Measurements from ENCODE around the gene HMGCS2.

Gene HMGCS2

DNA sequence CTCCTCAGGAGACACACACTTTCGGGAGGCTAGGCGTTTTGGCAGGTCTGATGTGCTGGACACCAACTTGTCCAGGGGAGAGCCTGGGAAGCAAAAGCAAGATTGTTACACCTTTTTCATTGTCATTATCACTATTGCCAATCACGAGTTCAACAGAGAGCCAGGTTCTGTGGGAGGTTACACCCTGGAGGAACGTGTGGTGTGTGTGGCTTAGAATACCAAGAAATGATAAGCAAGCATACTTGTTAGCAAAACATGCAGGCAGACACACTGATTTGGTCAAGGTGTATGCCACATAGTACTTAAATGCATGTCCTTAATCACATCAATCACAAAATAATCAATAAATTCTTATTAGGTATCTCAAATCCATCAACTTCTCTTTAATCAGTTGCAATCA lies 16.1 kb downstream of the HMGCS2 start:
- DNase-seq = no peak

DNA sequence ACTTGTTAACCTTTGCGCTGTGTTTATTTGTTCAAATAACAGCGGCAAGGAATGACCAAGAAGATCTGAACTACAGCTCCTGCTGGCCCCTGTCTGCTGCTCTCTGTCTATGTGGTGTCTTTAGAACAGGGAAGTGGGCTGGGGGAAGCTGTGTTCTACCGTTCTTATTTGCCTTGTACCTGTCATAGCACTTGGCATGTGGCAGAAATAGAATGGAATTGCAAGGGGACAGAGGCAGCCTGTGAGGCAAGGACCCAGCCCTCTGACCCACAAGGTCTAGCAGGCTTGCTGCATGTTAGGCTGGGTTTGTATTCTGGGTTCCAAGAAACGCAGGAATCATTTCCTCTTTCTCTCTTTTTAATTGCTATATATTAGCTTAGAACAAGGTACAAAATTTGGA lies 20.7 kb downstream of the HMGCS2 start:
- no peak for DNase-seq

GRCh38 chr1:119747451-119747850 lies 21.3 kb downstream of the HMGCS2 start:
- no peak for DNase-seq

GRCh38 chr1:119745034-119745433 lies 23.7 kb downstream of the HMGCS2 start:
- no peak for DNase-seq

GRCh38 chr1:119744598-119744942 lies 24.1 kb downstream of the HMGCS2 start:
- DNase-seq = no peak

DNA sequence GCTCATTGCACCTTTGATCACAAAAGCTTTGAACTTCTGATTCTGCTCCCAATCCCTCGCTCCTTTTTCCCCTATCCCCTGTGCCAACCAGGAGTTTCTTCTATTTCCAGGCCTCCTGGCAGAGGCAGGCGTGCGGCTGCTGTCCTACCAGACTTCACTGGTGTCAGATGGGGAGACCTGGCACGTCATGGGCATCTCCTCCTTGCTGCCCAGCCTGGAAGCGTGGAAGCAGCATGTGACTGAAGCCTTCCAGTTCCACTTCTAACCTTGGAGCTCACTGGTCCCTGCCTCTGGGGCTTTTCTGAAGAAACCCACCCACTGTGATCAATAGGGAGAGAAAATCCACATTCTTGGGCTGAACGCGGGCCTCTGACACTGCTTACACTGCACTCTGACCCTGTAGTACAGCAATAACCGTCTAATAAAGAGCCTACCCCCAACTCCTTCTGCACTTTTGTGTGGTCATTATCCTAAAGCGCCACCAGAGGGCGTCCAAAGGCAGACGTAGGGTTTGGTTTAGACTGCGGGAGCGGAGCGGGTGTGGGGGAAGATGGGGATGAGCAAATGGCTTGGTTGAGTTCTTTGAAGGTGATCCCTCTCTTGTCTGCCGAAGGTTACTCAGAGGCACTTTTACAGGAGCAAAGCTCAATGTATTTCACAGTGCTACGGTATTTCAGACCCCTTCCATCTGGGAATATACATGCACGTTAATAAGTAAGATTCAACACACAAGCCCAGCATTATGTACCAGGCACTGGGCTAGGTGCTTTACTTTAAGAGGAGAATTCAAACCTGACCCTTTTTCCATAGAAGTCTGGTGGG lies 24.7 kb downstream of the HMGCS2 start:
- DNase-seq = no peak

GRCh38 chr1:119743308-119743707 lies 25.4 kb downstream of the HMGCS2 start:
- no peak for DNase-seq

GRCh38 chr1:119742677-119743076 lies 26.0 kb downstream of the HMGCS2 start:
- no peak for DNase-seq

DNA sequence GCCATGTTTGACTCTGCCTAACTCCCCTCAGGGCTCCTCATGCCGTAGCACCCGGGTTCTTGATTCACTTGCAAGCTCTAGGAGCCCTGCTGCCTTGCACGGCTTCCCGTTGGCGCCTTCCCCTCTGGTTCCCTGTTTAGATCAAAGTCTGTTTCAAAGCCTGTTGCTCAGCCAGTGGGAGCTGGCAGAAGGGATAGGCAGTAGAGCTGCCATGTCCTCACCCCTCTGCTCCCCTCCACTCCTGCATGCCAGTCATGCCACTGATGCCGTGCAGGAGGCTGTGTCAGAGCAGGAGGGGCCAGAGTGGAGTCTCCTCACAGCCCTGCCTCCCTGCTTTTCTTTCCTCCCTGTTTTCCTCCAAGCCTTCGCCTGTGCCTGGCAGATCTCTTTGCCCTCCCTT lies 26.5 kb downstream of the HMGCS2 start:
- DNase-seq = no peak

GRCh38 chr1:119740896-119741780 lies 27.6 kb downstream of the HMGCS2 start:
- no peak for DNase-seq

DNA sequence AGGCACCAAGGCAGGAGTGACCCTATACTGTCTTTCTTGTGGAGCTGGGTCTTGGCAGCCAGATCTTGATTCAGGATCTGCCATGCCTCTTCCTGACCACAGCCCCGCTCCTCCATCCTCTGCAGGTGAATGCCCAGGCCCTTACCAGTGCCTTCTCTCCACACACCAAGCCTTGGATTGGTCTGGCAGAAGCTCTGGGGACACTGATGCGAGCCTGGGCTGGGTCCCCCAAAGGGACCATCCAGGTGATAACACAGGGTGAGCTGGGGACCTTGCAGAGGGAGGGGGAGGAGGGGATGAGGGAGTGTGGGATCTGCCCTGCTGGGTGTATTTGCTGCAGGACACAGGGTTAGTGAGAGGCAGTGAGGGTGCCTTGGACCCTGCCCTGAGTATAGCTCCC lies 28.4 kb downstream of the HMGCS2 start:
- no peak for DNase-seq

DNA sequence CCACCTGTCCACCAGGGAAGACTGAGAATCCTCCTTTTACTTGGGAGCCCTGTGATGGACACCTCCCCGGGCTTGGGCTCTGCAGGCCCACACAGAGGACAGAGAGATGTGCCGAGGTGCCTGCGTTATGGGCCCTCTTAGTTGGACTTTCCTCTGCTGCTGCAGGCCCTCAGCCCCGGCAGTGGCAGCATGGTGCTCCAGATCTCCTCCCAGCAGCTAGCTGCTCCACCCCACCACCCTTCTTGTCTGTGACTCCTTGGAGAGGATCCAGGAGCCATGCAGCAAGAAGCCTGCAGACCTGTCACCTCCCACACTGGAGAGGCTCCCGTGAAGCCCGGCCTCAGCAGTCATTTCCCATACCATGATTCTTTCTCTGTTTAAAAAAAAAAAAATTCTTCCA lies 29.6 kb downstream of the HMGCS2 start:
- no peak for DNase-seq

DNA sequence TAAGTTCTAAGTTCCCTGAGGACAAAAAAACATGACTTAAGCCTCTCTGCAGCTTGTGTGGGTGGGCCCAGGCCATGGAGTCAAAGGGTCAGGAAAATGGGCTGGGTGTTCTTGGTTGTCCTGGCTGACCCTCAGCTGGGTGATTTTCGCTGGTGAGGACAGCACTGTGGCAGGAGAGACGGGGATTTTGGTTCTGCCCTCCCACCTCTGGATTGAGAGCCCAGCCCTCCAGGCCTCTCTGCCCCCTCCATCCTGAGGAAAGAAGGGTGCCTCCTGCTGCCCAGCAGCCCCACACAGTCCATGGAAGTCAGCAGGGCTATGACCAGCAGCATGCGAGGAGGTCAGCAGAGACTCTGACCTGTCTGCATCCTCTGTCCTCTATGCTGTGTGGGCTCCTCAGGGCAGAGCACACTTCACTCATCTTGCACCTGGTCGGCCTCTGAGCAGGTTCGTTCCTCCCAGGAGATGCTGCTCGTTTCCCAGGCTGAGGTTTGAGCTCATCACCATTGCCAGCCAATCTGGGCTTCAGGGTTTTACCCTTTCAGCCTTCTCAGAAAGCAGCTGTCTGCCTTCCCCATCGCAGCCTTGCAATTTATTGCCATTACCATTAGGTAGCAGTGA lies 30.5 kb downstream of the HMGCS2 start:
- DNase-seq = no peak

DNA sequence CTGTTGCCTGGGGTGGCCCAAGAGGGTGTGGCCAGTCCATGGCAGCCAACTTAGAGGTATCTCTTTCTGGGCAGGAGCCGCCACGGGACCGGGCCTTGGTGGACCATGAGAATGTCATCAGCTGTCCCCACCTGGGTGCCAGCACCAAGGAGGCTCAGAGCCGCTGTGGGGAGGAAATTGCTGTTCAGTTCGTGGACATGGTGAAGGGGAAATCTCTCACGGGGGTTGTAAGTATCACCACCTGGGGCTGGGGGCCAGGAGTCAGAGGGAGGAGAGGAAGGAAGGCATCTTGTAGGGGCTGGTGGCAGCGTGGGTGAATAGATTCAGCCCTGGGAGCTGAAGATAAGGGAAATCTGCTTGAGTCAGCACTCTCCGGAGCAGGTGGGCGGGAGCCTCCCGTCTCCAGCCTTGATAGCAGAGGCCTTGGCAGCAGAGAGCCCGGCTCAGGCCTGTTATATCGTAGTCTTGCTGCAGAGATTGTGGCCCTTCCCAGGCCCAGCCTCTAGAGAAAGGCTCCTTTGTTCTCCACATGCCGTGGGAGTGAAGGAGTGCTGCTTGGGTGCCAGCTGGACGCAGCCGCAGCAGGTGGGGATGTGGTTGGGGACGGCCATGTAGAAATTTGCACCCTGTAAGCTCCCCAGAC lies 31.5 kb downstream of the HMGCS2 start:
- no peak for DNase-seq

GRCh38 chr1:119736649-119737039 lies 32.1 kb downstream of the HMGCS2 start:
- DNase-seq = no peak

DNA sequence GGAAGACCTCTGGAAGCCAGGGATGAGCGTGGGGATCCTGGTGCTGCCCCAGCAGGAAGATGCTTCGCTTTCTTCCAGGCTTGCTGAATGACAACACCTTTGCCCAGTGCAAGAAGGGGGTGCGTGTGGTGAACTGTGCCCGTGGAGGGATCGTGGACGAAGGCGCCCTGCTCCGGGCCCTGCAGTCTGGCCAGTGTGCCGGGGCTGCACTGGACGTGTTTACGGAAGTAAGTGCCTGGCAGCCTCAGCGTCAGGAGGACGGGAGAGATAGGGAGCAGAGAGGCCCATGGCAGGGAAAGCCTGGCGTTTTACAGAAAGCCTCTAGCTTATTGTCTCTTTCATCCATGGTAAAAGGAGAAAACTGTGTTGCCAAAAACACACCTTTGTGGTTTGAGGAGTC lies 33.5 kb downstream of the HMGCS2 start:
- no peak for DNase-seq

- no peak for DNase-seq
These were observed 35.0 kb downstream of the HMGCS2 start for GRCh38 chr1:119733754-119734153.

GRCh38 chr1:119732465-119733168 lies 36.1 kb downstream of the HMGCS2 start:
- DNase-seq = no peak

DNA sequence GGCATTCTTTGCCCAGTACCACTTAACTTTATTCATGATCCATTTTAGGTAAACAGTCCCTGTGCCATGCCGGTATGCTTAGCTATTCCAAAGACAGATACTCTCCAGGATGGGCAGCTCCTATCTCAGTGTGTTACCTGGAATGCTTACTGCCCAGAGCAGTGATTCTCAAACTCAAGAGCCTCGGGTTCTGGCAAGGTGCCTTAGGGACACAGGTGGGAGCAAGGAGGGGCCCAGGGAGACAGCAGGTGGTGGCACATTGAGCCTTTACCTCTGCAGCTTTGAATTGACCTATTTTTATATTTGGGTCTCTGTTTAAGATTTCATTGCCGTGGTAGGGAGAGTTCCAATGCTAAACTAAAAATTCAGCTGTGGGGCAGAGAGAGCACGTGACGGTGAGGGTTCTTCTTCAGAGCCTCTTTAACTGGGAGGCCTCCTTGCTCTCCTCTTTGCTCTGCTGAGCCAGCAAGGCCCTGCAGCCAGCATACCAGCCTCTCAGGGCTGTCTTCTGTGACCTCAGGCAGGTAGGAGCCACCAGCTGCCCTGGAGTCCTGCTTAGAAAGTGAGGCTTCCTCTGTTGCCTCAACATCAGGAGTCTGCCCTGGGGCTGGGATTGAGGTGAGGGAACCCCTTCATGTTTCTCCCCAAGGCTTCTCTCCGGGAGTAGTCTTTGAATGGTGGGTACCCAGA lies 36.8 kb downstream of the HMGCS2 start:
- DNase-seq = no peak

GRCh38 chr1:119731060-119731459 lies 37.6 kb downstream of the HMGCS2 start:
- no peak for DNase-seq

DNA sequence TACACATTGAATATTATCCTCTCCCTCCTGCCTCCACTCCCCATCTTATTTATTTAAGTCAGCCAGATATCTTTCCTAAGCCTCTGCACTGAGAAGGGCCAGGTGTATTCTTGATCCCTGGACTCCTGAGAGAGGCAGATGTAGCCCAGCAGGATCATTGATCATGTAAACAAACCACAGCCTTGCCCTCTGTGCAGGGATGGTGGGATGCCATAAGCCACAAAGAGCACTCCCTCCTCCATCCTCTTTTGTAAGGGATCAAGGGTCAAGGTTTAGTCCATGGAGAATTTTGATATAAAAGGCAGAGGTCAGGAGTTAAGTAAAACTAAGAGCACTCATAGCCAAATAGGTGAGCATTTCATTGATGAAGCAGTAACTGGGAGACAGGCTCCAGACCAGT lies 39.7 kb downstream of the HMGCS2 start:
- no peak for DNase-seq

DNA sequence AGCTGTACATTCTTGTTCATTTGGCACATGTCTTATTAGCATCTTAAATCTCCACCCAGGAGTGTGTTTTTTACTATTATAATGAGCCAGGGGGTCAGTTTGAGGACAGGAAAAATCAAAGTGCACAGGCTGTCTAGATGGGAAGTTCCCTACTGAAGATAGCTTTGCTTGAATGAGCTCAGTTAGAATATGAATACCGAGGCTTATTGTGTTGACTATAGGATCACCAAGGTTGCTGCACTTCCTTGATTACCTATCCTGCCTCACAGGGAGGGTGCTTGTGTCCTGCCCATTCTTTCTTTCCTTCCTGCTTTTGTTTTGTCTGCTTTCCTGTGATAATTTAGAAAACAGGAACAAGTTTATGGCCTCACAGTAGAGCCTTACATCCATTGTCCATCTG lies 40.7 kb downstream of the HMGCS2 start:
- DNase-seq = no peak
